MCF 10A (cell line): ENCODE measurements around the gene ZNF749. TPM values are rescaled to one million over a fixed set of nuclear protein-coding genes. Genes with fewer than 3 reads are reported as not detected.

ENCODE experiments used
- BruUV-seq: library from RNA; stranded (reverse); fragments of 400-500 nt; replicated peaks from 2 replicates; lab custom pipeline; 2021; lab: Mats Ljungman, UMichigan
- CTCF ChIA-PET: fragments of 300-600 bp; sonication (Branson Sonifier 250); formaldehyde crosslinking; extraction: SDS; loops from one replicate; lab custom pipeline; 2021; ENCODE audit warnings: antibody characterized with exemption, inconsistent platforms; lab: Yijun Ruan, JAX
- POLR2A ChIA-PET: fragments of 300-600, 350-650 bp; sonication (Branson Sonifier 250); formaldehyde crosslinking; extraction: SDS; loops from one replicate; lab custom pipeline; 2020; ENCODE audit warnings: antibody characterized with exemption, inconsistent platforms; lab: Yijun Ruan, JAX
- DNase-seq: peaks from one replicate; pipeline ENCODE4 v3.0.0-alpha.2; 2018; ENCODE audit not compliant: unreplicated experiment
- H3K27ac Mint-ChIP-seq: one replicate; pipeline ENCODE4 v1.8.0; 2022; ENCODE audit warnings: mild to moderate bottlenecking, low read depth, mixed read lengths; ENCODE audit not compliant: unreplicated experiment
- H3K27me3 Mint-ChIP-seq: one replicate; pipeline ENCODE4 v1.8.0; 2022; ENCODE audit warnings: mixed read lengths; ENCODE audit not compliant: insufficient read depth, unreplicated experiment
- H3K36me3 Mint-ChIP-seq: one replicate; pipeline ENCODE4 v1.8.0; 2022; ENCODE audit warnings: mild to moderate bottlenecking, moderate library complexity, mixed read lengths; ENCODE audit not compliant: insufficient read depth, unreplicated experiment
- H3K4me1 Mint-ChIP-seq: one replicate; pipeline ENCODE4 v1.8.0; 2022; ENCODE audit warnings: mixed read lengths; ENCODE audit not compliant: insufficient read depth, unreplicated experiment
- H3K4me3 Mint-ChIP-seq: one replicate; pipeline ENCODE4 v1.8.0; 2022; ENCODE audit warnings: mild to moderate bottlenecking, moderate library complexity, mixed read lengths; ENCODE audit not compliant: unreplicated experiment
- H3K9me3 Mint-ChIP-seq: one replicate; pipeline ENCODE4 v1.8.0; 2022; ENCODE audit warnings: mixed read lengths; ENCODE audit not compliant: unreplicated experiment
- intact Hi-C: fragments of 100-400 bp; cut with micrococcal nuclease; formaldehyde crosslinking; loops from 2 replicates; pipeline ENCODE4 v1.14.1; 2022
- total RNA-seq: library from RNA; stranded (reverse); gene quantifications from 2 replicates; pipeline ENCODE4 v1.2.3, GENCODE V29; 2022
- TF ChIP-seq, protein P1 (sequence below): fragments of 200-600 bp; IDR thresholded peaks from one replicate; pipeline ENCODE4 v1.8.0; 2022; ENCODE audit warnings: antibody characterized with exemption, mild to moderate bottlenecking; ENCODE audit not compliant: unreplicated experiment

ZNF749 gene
- total RNA-seq, 1 experiment from 2014 or later: 21.2 TPM

DNA sequence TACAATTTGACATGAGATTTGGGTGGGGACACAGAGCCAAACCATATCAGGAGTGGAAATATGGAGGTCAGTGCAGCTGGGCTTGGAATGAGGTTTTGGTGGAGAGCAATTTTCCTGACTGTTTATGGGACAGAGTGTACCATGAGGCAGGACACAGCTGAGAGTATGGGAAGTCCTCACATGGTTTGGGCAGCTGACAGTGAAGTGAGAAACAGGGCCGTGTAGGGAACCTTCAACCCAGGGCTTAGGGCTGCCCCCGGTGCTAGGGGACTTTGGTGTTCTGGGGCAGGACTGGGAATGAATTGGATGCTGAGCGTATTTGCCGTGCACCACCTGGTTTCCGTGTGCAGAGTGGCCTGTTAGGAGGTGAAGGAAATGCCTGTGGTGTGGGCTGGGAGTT lies 39.4 kb upstream of the ZNF749 start:
- Mint-ChIP-seq H3K27ac (no peak overlapping the region), H3K4me1 (peaks cover 5% of the 10 kb centered on the region), H3K4me3 (no peak overlapping the region), H3K36me3 (peaks cover 66% of the 10 kb centered on the region), H3K27me3 (no peaks in the 10 kb centered on the region), H3K9me3 (peaks cover 58% of the 10 kb centered on the region)
- BruUV-seq: no TSS peak
- DNase-seq: no peak
- TF ChIP-seq, protein P1, sequence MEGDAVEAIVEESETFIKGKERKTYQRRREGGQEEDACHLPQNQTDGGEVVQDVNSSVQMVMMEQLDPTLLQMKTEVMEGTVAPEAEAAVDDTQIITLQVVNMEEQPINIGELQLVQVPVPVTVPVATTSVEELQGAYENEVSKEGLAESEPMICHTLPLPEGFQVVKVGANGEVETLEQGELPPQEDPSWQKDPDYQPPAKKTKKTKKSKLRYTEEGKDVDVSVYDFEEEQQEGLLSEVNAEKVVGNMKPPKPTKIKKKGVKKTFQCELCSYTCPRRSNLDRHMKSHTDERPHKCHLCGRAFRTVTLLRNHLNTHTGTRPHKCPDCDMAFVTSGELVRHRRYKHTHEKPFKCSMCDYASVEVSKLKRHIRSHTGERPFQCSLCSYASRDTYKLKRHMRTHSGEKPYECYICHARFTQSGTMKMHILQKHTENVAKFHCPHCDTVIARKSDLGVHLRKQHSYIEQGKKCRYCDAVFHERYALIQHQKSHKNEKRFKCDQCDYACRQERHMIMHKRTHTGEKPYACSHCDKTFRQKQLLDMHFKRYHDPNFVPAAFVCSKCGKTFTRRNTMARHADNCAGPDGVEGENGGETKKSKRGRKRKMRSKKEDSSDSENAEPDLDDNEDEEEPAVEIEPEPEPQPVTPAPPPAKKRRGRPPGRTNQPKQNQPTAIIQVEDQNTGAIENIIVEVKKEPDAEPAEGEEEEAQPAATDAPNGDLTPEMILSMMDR: no peak
- CTCF ChIA-PET: interaction anchor here (0.5 to 1.6 kb wide), 2 partner anchors 10 to 69 kb away, joined by 4 read pairs; no protein-coding TSS in a partner anchor
- POLR2A ChIA-PET: no interaction called here
- intact Hi-C loops: no loop called here

DNA sequence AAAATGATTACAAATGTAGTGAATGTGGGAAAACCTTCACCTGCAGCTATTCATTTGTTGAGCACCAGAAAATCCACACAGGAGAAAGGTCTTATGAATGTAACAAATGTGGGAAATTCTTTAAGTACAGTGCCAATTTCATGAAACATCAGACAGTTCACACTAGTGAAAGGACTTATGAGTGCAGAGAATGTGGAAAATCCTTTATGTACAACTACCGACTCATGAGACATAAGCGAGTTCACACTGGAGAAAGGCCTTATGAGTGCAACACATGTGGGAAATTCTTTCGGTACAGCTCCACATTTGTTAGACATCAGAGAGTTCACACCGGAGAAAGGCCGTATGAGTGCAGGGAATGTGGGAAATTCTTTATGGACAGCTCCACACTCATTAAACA lies 36.3 kb upstream of the ZNF749 start:
- no peak for DNase-seq
- Mint-ChIP-seq H3K4me1 (no peaks in the 10 kb centered on the region), H3K27ac (no peak overlapping the region), H3K9me3 (peaks cover 58% of the 10 kb centered on the region), H3K4me3 (no peak overlapping the region), H3K36me3 (peaks cover 72% of the 10 kb centered on the region), H3K27me3 (no peaks in the 10 kb centered on the region)
- intact Hi-C loops: no loop called here
- no TSS peak for BruUV-seq
- CTCF ChIA-PET: interaction anchor here (0.8 to 2.5 kb wide), 3 partner anchors 8 to 23 kb away, joined by 3 to 11 read pairs (median 10); partner anchors contain the start of gene ZNF17
- POLR2A ChIA-PET: interaction anchor here (0.6 to 1.6 kb wide), 3 partner anchors 8 to 12 kb away, joined by 3 to 5 read pairs (median 3); partner anchors contain the start of gene ZNF548
- TF ChIP-seq, protein P1: no peak

DNA sequence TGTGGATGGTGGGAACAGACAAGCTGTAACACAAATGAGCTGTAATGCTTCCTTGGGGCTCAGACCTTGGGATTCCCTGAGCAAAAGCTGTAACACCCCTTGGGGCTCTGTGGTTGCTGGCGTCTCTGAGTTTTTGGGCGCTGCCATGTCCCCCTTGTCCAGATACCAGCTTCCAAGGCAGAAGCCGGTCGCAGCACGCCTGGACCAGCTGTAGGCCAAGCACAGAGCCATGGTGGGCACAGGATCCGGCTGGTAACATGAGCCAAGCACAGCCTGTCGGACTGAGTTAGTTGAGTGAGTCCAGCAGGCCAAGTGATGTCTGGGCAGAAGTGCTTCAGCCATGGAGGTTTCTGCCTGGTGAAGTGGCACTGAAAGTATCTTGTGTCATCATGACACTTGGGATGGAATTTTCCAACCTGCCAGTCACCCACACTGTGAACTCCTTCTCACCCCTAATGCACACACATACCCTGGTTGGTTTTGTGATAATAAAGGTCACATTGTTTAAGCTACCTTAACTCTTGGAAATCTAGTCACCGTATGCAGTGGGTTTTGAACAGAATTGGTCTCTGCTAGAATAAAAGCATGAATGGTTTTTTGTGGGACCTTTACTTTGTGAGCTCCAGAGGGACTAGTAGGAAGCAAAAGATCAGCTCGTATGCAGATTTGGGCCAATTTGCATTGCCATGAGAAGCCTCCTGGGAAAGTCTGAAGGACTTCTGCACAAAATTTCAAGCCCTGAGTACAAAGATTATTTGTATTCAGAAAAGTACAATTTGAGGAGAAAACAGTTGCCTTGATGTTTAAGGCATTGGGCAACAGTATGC lies 31.2 kb upstream of the ZNF749 start:
- BruUV-seq: no TSS peak
- H3K4me1 Mint-ChIP-seq: peaks cover 6% of the 10 kb centered on the region
- H3K4me3 Mint-ChIP-seq: no peak overlapping the region
- no peak for DNase-seq
- CTCF ChIA-PET: interaction anchor here (0.5 to 2.6 kb wide), 7 partner anchors 11 to 1061 kb away, joined by 3 to 18 read pairs (median 4); no protein-coding TSS in a partner anchor
- intact Hi-C loops: no loop called here
- POLR2A ChIA-PET: interaction anchor here (0.6 kb wide), 1 partner anchor 53 kb away, joined by 4 read pairs; the partner anchor contains the start of gene ZNF304
- peaks cover 9% of the 10 kb centered on the region for H3K9me3 Mint-ChIP-seq
- peaks cover 22% of the 10 kb centered on the region for H3K36me3 Mint-ChIP-seq
- no peaks in the 10 kb centered on the region for H3K27me3 Mint-ChIP-seq
- H3K27ac Mint-ChIP-seq: no peak overlapping the region
- TF ChIP-seq, protein P1: no peak

DNA sequence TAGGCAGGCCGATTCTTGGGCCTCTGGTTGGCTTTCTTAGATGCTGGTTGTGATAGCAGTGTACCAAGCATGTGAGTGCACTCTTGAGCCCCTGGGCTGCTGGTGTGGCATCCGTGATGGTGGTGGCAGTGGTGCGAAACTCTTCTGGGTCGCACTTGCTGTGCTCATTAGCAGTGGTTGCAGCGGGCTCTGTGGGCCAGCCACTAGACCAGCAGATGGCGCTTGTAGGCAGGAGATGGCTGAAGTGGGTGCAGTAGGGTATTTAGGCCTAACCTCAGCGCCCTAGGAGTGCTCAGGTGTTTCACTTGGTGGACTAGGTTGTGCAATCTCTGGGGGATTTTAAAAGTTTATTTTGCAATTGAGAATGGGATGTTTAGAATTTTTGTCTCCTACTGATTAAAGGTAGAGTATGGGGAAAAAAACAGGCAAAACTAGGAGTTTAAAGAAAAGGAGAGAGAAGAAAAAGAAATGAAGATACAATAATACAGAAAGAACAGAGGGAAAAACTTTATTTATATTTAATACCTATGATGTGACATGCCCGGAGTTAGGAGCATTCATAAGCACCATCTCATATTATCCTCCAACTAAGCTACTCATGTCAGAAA lies 28.5 kb upstream of the ZNF749 start:
- H3K4me1 Mint-ChIP-seq: peaks cover 10% of the 10 kb centered on the region
- H3K27ac Mint-ChIP-seq: peak overlapping the region; percentile 13
- no TSS peak for BruUV-seq
- intact Hi-C loops: loop anchor here (5.0 kb wide), 1 partner anchor 966 kb away; no protein-coding TSS in a partner anchor
- no peaks in the 10 kb centered on the region for H3K27me3 Mint-ChIP-seq
- CTCF ChIA-PET: interaction anchor here (0.5 to 2.6 kb wide), 28 partner anchors 9 to 1735 kb away, joined by 3 to 18 read pairs (median 4); partner anchors contain the start of genes ZNF548 and ZNF749
- TF ChIP-seq, protein P1: peak; percentile 78
- DNase-seq: peak; percentile 56
- no peaks in the 10 kb centered on the region for H3K9me3 Mint-ChIP-seq
- H3K4me3 Mint-ChIP-seq: no peak overlapping the region
- POLR2A ChIA-PET: interaction anchor here (0.7 kb wide), 2 partner anchors 8 to 12 kb away, joined by 3 read pairs; no protein-coding TSS in a partner anchor
- H3K36me3 Mint-ChIP-seq: peaks cover 5% of the 10 kb centered on the region
